ENCODE results near the gene PRPF40B.

PRPF40B gene

GRCh38 chr12:49659753-49660152 lies 36.4 kb downstream of the PRPF40B start:
- DNase-seq (ENCODE audit: low spot score): no peak

DNA sequence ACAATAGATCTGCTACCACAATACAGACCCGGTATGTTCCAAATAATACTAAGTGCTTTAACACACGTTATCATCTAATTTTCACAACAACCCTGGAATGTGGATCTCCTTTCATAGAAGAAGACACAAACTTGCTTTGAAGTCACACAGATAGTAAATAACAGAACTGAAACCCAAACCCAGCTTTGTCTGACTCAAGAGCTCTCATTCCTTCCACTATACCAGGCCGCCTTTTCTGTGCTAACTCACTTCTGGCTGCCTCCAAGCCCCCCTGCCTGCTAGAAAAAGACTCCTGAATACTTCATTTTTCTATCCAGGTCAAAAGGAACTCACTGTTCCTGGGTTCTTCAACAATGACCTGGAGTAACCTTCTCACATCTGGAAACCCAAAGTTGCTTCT lies 37.8 kb downstream of the PRPF40B start:
- no peak for DNase-seq (ENCODE audit: low spot score)

GRCh38 chr12:49661746-49662145 lies 38.4 kb downstream of the PRPF40B start:
- DNase-seq (ENCODE audit: low spot score): no peak

- DNase-seq (ENCODE audit: low spot score): no peak
These were observed 39.9 kb downstream of the PRPF40B start for GRCh38 chr12:49662998-49663843.

DNA sequence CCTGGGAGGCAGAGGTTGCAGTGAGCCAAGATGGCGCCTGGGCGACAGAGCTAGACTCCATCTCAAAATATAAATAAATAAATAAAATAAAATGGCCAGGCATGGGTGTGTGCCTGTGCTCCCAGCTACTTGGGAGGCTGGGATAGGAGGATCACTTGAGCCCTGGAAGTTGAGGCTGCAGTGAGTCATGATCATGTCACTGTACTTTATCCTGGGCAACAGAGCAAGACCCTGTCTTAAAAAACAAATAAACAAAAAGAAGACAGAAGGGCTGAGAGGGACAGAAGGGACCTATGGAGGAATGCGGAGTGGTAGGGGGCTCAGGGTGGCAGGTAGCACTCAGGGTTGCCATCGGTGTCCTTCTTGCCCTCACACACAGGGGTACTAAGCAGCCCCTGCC lies 40.8 kb downstream of the PRPF40B start:
- no peak for DNase-seq (ENCODE audit: low spot score)

GRCh38 chr12:49664591-49665239 lies 41.4 kb downstream of the PRPF40B start:
- DNase-seq (ENCODE audit: low spot score): no peak

DNA sequence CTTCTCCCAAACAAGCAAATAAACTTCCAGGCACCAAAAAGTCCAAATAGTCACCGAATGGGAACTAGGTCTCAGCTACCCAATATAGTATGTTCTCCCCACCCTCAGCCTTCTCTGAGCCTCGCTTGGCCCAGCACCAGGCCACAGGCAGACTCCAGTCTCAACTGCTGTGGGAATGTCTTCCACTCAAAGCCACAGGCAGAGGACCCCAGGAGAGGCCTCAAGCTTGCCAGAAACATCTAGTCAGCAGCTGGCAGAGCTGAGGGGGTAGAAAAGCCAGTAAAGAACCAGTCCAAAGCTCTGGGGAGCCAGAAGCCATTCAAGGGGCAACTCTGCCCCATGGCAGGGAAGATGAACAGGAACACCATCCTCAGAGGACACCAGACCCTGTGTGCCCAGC lies 42.0 kb downstream of the PRPF40B start:
- DNase-seq (ENCODE audit: low spot score): no peak

DNA sequence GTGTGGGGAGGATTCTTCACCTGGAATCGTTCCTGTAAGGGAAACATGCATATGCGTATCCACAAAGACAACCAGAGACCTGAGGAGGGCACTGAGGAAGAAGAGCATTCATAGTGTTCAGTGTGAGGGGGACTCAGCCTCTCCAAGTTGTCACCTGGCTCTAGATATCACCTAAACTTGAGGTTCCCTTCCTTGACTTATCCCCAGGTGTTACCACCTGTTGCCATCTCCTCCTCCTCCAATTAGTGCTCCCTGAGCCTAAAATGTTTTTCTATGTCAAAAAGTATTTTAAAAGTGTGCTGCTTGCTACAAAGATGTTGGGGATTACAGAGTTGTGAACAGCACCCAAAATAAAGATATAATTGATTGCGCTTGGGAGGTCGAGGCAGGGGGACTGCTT lies 42.8 kb downstream of the PRPF40B start:
- DNase-seq (ENCODE audit: low spot score): no peak

DNA sequence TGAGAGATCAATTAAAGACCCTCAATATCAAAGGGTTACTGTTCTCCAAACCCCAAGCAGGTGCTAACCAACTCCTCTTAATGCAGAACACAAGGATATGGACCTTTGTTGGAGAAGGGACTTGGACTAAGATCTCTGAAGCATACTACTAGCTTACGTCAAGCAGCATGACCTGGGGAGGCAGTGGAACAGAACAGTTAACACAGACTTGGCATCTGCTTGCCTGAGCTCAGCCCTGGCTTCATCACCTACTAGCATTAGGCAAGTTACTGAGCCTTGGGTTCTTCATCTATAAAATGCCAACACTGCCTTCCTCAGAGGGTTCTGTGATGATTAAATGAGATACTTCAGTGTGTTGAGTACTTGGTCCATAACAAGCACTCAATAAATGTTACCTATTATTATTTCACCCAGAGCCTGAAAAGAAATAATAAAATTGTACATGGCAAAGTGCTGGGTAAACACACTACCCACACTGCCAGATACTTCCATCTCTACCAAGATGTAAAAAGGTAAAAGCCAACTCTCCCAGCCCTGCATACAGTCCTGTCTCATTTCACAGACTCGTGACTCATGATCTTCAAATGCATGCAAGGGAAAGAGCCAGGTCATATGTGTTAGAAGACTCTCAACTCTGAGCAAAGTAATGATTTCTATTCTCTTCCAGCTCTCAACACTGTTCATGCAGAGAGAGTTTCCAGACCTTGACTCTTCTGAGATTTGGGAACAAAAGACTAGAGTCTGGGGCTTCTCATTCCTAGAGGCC lies 44.1 kb downstream of the PRPF40B start:
- no peak for DNase-seq (ENCODE audit: low spot score)

DNA sequence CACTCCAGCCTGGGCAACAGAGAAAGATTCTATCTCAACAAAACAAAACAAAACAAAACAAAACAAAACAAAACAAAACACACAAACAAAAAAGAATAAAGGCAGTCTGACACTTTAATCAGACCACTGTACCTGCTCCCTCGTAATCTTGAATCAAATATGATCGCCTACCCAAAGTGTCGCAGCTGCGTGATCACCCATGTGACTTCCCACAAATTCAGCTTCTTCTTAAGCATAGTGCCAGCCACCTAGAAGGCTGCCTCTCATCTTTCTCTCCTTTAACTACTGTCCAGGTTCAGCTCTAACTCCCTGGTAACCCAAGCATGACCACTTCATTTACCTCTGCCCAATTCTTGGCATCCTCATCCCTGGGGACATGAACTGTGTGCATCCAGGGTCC lies 46.4 kb downstream of the PRPF40B start:
- no peak for DNase-seq (ENCODE audit: low spot score)

- no peak for DNase-seq (ENCODE audit: low spot score)
These were observed 47.8 kb downstream of the PRPF40B start for GRCh38 chr12:49671031-49671765.

DNA sequence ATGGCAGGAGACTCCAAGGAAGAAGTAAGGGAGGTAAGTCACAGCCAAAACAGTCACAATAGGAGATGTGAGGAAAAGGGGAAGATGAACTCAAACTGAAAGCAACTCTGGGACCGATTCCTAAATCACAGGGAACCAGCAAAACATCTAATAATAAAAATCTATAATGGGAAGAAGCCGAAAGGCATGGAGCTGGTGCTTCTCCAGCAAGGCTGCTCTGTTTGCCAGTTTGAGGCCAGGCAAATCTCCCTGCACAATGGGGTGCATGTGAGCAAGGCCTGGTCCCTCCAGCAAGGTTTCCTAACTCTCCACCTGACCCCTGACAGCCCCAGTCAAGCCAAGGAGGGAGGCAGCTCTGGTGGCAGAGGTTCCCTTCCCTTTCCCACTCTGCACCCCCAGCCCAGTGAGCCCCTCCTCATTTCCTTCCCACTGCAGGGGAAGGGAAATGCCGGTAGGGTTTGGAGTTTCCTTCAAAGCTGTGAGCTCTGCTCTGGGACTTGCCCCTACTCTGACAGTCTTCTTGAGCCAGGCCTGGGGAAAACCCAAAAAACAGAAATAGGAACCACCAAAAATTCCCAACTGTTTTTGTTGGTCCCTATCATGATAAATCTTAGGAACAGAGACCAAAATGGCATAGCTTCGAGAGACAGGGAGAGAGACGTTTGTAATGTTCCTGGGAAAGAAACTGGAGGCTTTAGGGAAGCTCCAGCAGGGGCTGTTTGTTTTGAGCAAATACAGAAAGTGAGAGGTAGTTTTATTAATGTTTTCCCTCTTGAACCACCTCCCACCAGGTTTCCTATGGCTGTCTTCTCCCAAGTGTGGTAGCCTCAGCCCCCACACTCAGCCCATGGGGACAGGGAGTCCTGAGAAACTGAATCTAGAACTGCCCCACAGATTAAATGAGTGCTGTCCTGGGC lies 49.2 kb downstream of the PRPF40B start:
- no peak for DNase-seq (ENCODE audit: low spot score)

DNA sequence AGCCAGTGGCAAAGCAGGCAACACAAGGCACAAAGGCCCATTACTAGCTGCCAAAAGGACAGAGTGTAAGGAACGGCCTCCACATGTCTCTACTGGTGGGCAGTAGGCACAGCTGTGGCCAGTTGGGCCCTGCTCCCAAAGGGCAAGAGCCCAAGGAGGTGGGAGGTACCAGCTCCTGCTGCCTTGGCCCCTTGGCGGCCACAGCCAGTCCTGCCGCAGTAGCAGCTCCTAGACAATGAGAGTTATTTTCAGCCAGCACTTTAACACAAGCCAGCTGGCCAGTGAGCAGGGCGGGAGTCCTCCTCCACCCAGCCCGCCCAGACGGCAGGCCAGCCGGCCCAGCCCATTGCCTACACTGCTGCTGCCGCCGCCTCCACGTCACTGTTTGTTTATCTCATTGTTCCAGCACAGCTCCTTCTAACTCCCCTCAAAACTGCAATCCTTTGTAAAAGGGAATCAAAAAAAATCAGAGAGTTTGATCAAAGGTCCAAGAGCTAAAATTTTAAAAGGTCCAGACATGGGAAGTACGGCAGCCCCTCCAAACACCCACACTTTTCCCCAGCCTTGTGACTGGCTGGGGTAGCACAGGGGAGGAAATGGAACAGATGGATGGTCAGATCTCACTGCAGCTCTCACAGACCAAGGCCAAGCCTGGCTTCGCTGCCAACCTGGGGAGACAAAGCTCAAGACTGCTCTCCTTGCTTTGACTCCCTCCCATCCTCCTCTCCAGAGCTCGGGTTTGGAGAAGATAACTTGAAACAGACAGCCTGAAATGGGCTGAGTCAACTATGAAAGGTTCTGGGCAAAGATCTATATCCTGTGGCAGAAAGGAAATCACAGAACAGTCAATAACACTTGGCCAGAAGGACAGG lies 50.3 kb downstream of the PRPF40B start:
- no peak for DNase-seq (ENCODE audit: low spot score)

DNA sequence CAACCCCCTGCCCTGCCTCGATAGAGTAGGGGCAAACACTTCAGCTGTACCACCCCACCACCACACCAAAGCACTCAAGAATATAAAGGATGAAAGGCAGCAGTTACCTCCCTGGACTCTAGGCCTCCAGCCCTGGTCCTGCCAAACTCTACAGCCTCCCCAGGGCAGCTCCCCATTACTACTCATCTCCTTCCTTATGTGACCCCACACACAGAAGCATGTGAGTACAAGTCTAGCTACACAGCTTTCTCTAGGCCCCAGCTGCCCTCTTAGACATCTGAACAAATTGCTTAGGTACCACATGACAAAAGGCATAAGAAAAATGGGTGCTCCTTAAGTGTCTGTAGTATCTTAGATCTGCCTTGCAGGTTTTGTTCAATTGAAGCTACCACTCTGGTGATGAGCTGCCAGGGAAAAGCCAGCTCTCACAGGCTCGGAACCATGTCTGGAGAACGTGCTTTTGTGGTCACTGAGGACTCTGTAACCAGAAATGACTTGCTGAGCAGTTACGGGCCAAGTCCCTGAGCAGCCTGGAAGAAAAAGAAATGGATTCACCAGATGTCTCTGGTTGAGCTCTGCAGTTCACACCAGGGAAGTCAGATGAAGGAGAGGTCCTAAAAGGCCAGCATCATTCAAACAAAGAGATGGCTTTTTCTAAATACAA lies 51.1 kb downstream of the PRPF40B start:
- DNase-seq (ENCODE audit: low spot score): no peak

DNA sequence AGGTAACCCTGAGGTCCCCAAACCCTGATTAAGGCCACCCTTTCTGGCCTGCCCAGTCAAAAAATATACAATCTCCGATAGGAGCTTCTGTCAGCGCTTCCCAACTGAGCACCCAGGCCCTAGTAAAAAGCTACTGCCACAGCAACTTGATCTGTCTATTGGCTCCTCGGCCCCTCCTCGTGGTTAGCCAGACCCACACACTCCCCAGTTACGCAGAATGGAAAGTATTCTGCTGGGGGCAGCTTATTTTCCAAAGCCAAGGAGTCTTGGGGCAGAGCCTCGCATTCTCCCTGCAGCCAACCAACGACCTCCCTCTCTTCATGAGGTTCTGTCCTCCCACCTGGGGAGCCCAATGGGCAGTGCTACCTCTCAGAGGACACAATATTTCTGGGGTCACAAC lies 51.8 kb downstream of the PRPF40B start:
- no peak for DNase-seq (ENCODE audit: low spot score)

- DNase-seq (ENCODE audit: low spot score): no peak
These were observed 55.4 kb downstream of the PRPF40B start for GRCh38 chr12:49678711-49679110.

DNA sequence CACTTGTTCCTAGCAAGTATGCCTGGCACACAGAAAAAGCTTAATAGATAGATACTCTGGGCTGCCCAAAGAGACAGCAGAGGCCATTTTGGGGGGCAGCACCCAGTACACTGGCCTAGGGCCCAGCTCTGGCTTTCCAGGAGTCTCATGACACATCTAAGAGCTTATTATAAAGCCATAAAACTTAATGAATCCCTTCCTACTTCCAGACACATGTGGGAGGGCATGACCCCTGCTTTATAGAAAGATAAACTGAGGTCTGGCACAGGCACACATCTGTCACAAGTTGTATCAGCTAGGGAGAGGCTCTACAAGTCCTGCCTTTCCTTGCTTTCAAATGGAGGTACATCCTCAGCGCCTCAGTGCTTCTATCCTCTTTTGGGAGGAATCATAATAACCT lies 56.7 kb downstream of the PRPF40B start:
- no peak for DNase-seq (ENCODE audit: low spot score)

DNA sequence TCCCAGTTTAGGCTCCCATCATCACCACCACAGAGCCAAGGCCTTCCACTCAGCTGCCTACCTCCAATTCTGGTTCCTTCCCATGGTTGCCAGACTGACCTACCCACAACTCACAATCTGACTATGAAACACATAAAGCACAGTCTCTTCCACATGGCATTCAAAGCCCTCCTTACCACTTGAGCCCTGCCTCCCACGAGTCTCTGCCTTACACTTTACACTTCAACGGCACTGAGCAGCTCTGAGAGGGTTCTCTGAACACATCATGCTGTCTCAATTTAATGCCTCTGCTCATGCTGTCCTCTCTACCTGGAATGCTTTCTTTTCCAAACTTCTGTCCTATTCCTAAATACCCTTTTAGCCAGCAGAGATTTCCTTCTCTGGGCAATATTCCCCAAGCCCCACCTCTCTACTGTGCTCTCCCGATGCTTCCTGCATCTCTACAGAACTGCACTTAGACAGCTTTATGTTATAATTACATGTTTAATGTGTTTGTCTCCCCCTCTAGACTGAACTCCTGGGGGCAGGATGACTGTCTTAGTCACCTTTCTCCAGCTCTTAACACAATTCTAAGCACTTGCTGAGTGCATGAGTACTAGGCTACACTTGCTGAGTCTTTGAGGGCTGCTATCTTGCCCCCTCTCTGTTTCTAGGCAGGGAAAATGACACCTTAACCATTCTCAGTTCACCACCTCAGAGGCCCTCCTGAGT lies 60.4 kb downstream of the PRPF40B start:
- no peak for DNase-seq (ENCODE audit: low spot score)

DNA sequence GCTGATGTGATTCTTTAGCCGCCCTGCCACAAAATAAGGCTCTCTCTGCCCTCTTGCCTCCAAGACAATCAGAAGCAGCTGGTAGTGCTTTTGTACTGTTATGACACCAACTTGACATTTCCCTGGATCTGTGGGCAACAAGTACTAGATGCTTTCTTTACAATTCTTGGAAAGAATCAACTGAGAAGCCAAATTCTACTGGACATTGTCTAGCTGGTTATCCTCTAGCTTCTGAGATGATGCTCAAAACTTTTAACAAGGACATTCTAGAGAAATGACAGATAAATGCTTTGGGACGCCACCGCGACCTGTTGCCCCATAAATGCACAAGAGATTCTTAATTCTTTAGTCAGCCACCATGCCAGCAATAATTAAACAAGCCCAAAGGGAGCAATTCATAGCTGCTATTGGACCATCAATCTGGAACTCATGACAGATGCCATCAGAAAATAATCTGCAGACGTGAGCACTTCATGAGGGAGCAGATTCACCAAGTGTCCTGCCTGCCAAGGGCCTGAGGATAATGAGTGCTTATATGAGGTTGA lies 61.0 kb downstream of the PRPF40B start:
- DNase-seq (ENCODE audit: low spot score): no peak

Data from HuH-7 (cell line).